Measurements from ENCODE around the gene AKT3. TPM values are rescaled to one million over a fixed set of nuclear protein-coding genes. Genes with fewer than 3 reads are reported as not detected.

The AKT3 gene
- total RNA-seq, 1 donor from 2014 or later = 36.2 TPM

DNA sequence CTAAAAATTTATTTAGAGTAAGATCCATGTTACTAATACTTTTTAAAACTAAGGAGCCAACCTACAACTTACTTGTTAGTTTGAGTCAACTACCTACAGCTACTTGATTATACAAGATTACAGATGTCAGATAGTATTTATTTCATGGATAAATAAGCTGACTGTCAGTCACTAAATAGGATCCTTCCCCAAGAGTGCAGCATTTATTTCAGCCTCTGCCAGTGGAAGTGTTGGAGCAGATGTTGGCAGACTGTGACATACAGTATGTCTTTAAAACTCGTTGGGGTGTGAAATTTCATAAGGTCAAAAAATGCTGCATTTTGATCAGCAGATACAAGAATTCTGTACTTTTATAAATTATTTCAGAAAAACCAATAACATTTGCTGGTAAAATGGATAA, 156.2 kb downstream of the AKT3 start:
- TF ChIP-seq EZH2phosphoT487 (IDR thresholded peaks at IDR 0.05) (no peak), EZH2 (IDR thresholded peaks at IDR 0.05) (no peak)
- TF ChIP-seq, protein P1, sequence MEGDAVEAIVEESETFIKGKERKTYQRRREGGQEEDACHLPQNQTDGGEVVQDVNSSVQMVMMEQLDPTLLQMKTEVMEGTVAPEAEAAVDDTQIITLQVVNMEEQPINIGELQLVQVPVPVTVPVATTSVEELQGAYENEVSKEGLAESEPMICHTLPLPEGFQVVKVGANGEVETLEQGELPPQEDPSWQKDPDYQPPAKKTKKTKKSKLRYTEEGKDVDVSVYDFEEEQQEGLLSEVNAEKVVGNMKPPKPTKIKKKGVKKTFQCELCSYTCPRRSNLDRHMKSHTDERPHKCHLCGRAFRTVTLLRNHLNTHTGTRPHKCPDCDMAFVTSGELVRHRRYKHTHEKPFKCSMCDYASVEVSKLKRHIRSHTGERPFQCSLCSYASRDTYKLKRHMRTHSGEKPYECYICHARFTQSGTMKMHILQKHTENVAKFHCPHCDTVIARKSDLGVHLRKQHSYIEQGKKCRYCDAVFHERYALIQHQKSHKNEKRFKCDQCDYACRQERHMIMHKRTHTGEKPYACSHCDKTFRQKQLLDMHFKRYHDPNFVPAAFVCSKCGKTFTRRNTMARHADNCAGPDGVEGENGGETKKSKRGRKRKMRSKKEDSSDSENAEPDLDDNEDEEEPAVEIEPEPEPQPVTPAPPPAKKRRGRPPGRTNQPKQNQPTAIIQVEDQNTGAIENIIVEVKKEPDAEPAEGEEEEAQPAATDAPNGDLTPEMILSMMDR (IDR thresholded peaks at IDR 0.05) = no peak
- Mint-ChIP-seq H3K9me3 (no peaks in the 10 kb centered on the region), H3K27ac (no peak overlapping the region), H3K4me3 (no peak overlapping the region), H3K27me3 (ENCODE audit: insufficient read depth, low read depth) (no peaks in the 10 kb centered on the region), H3K36me3 (peaks cover 13% of the 10 kb centered on the region), H3K4me1 (no peaks in the 10 kb centered on the region)
- H3K4me1 ChIP-seq = no peaks in the 10 kb centered on the region
- no peaks in the 10 kb centered on the region for H3K79me2 ChIP-seq (ENCODE audit: low read depth)
- no peak overlapping the region for H3K4me2 ChIP-seq
- no peak overlapping the region for H3K9ac ChIP-seq
- H3F3A ChIP-seq (ENCODE audit: low read depth) = no peaks in the 10 kb centered on the region
- DNase-seq (ENCODE audit: low spot score) = no peak
- no peak overlapping the region for H2AFZ ChIP-seq (replicated peaks)
- no peaks in the 10 kb centered on the region for H4K20me1 ChIP-seq (ENCODE audit: low read depth)
- H3K36me3 ChIP-seq = no peaks in the 10 kb centered on the region
- no peak overlapping the region for H3K4me3 ChIP-seq
- no peak overlapping the region for H3K27ac ChIP-seq
- no peaks in the 10 kb centered on the region for H3K27me3 ChIP-seq
- no peaks in the 10 kb centered on the region for H3K9me3 ChIP-seq (ENCODE audit: low read depth)

DNA sequence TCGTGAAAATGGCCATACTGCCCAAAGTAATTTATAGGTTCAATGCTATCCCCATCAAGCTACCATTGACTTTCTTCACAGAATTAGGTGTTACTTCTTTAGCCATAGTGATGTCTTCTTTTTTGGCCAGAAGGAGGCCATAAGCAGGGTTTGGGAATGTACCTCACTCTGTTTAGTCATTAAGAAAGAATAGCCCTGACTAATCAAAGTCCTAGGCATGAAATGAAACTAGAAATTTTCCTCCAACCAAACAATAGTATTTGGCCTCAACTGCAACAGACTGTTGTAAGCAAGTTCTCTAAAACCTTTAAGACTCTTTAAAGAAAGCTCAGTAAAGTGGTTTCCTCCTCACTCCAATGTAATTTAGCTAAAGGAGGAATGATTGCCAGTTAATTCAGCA, 163.9 kb downstream of the AKT3 start:
- no peak for DNase-seq (ENCODE audit: low spot score)
- TF ChIP-seq, protein P1 (IDR thresholded peaks at IDR 0.05) = no peak
- no peak for TF ChIP-seq EZH2 (IDR thresholded peaks at IDR 0.05)
- no peak for TF ChIP-seq EZH2phosphoT487 (IDR thresholded peaks at IDR 0.05)
- Histone ChIP-seq H3K4me2 (no peak overlapping the region), H3K27me3 (no peaks in the 10 kb centered on the region), H3K4me3 (no peak overlapping the region), H3K9ac (no peak overlapping the region), H3F3A (ENCODE audit: low read depth) (no peaks in the 10 kb centered on the region), H4K20me1 (ENCODE audit: low read depth) (no peaks in the 10 kb centered on the region), H3K36me3 (no peaks in the 10 kb centered on the region), H3K4me1 (no peaks in the 10 kb centered on the region), H3K27ac (no peak overlapping the region), H3K9me3 (ENCODE audit: low read depth) (no peaks in the 10 kb centered on the region), H2AFZ (replicated peaks) (no peak overlapping the region), H3K79me2 (ENCODE audit: low read depth) (no peaks in the 10 kb centered on the region)
- Mint-ChIP-seq H3K27ac (no peak overlapping the region), H3K9me3 (no peaks in the 10 kb centered on the region), H3K27me3 (ENCODE audit: insufficient read depth, low read depth) (no peaks in the 10 kb centered on the region), H3K4me3 (no peak overlapping the region), H3K4me1 (no peaks in the 10 kb centered on the region), H3K36me3 (peaks cover 23% of the 10 kb centered on the region)

DNA sequence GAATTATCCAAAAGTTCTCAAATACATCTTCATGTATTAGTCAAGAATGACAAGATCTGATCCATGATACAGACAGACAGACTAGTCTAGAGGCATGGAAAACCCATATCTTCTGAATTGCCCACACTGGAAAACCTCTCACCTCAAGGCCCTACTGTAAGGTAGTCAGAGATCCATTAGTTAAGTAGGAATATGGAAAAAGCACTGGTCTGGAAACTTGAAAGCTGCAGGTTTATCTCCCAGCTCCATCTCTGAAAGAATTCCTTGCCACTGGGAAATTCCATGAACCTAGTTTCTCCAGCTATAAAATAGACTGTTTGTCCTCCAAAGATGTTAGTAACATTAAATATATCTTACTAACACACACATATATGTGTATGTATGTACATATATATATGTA, 169.2 kb downstream of the AKT3 start:
- H3K79me2 ChIP-seq (ENCODE audit: low read depth) = no peaks in the 10 kb centered on the region
- no peaks in the 10 kb centered on the region for H3K4me1 Mint-ChIP-seq
- no peak overlapping the region for H3K4me3 ChIP-seq
- no peaks in the 10 kb centered on the region for H3K27me3 Mint-ChIP-seq (ENCODE audit: insufficient read depth, low read depth)
- H2AFZ ChIP-seq (replicated peaks) = no peak overlapping the region
- no peak overlapping the region for H3K4me2 ChIP-seq
- peaks cover 20% of the 10 kb centered on the region for H3K36me3 Mint-ChIP-seq
- no peak overlapping the region for H3K4me3 Mint-ChIP-seq
- DNase-seq (ENCODE audit: low spot score) = no peak
- H3K36me3 ChIP-seq = no peaks in the 10 kb centered on the region
- H3K4me1 ChIP-seq = no peaks in the 10 kb centered on the region
- no peak overlapping the region for H3K27ac Mint-ChIP-seq
- no peaks in the 10 kb centered on the region for H3K27me3 ChIP-seq
- no peak overlapping the region for H3K27ac ChIP-seq
- no peak overlapping the region for H3K9ac ChIP-seq
- H3K9me3 Mint-ChIP-seq = no peaks in the 10 kb centered on the region
- TF ChIP-seq EZH2 (IDR thresholded peaks at IDR 0.05) (no peak), EZH2phosphoT487 (IDR thresholded peaks at IDR 0.05) (no peak)
- TF ChIP-seq, protein P1 (IDR thresholded peaks at IDR 0.05) = no peak
- H3F3A ChIP-seq (ENCODE audit: low read depth) = no peaks in the 10 kb centered on the region
- H4K20me1 ChIP-seq (ENCODE audit: low read depth) = no peaks in the 10 kb centered on the region
- H3K9me3 ChIP-seq (ENCODE audit: low read depth) = no peaks in the 10 kb centered on the region

Data from neural progenitor cell (in vitro differentiated cells).